A549 (cell line): ENCODE measurements around the gene ROBO3. TPM values are rescaled to one million over a fixed set of nuclear protein-coding genes. Genes with fewer than 3 reads are reported as not detected.

Experiments used
- ATAC-seq, 2 experiments: fragments of 200-7000 bp in 1 of 2; fragments of >200 bp in 1 of 2; cut with Nextera tagmentation in 1 of 2; cut with Tn5 transposase in 1 of 2; 3 replicates each; pipeline versions ENCODE4 v1.8.0 to v1.9.1; 2018 to 2020; ENCODE audit warnings: mild to moderate bottlenecking in 1 of 2, moderate library complexity in 1 of 2
- CTCF ChIA-PET: fragments of 300-600 bp; sonication (Branson Sonifier 250); formaldehyde crosslinking; extraction: SDS; loops from one replicate; lab custom pipeline; 2021; ENCODE audit warnings: antibody characterized with exemption, inconsistent platforms; lab: Yijun Ruan, JAX
- POLR2A ChIA-PET: fragments of 350-600 bp; formaldehyde crosslinking; extraction: SDS; loops from one replicate; lab custom pipeline; 2021; ENCODE audit warnings: antibody characterized with exemption, inconsistent platforms; lab: Yijun Ruan, JAX
- DNase-seq, 2 experiments: peaks; one replicate each; pipeline versions ENCODE4 v3.0.0 to v3.0.0-alpha.2; 2011 to 2016; ENCODE audit warnings: low read depth in 1 of 2, low spot score in 1 of 2
- FAIRE-seq: peaks from 2 replicates; lab custom pipeline; 2011; peaks lifted over from hg19 to GRCh38; lab: Jason Lieb, UNC
- H3K27ac ChIP-seq, 2 experiments: fragments of >200 bp; sonication (Bioruptor Twin); formaldehyde crosslinking; 3 replicates each; pipeline ENCODE4 v1.5.1; 2016 to 2017
- H3K4me1 ChIP-seq: fragments of >200 bp; sonication (Bioruptor Twin); formaldehyde crosslinking; 3 replicates; pipeline ENCODE4 v1.6.1; 2016
- H3K4me2 ChIP-seq: fragments of >200 bp; sonication (Bioruptor Twin); formaldehyde crosslinking; 3 replicates; pipeline ENCODE4 v1.6.1; 2016
- H3K4me3 ChIP-seq: fragments of >200 bp; sonication (Bioruptor Twin); formaldehyde crosslinking; 3 replicates; pipeline ENCODE4 v1.5.1; 2016
- H3K9me3 ChIP-seq: fragments of >200 bp; sonication (Bioruptor Twin); formaldehyde crosslinking; 3 replicates; pipeline ENCODE4 v1.6.1; 2016
- CEBPB ChIP-seq, 2 experiments: fragments of >200 bp in 1 of 2; sonication (Bioruptor Twin) in 1 of 2; formaldehyde crosslinking in 1 of 2; IDR thresholded peaks; 2 replicates each; pipeline ENCODE4 v1.6.1; 2012 to 2016
- CHD4 ChIP-seq: fragments of 200-600 bp; sonication (generic); IDR thresholded peaks from 2 replicates; pipeline ENCODE4 v1.6.1; 2016; ENCODE audit warnings: antibody characterized with exemption, mild to moderate bottlenecking, borderline replicate concordance
- FOSL2 ChIP-seq, 2 experiments: fragments of 450-650 bp in 1 of 2; fragments of >200 bp in 1 of 2; sonication (Bioruptor Twin) in 1 of 2; formaldehyde crosslinking; IDR thresholded peaks; 2 replicates each; pipeline versions ENCODE4 v1.5.0 to v1.6.1; 2016 to 2020; ENCODE audit warnings: mild to moderate bottlenecking in 1 of 2, moderate library complexity in 1 of 2
- KDM5A ChIP-seq: fragments of 200-600 bp; sonication (generic); IDR thresholded peaks from 2 replicates; pipeline ENCODE4 v1.6.1; 2016; ENCODE audit warnings: antibody characterized with exemption, mild to moderate bottlenecking
- MYC ChIP-seq: IDR thresholded peaks from 2 replicates; pipeline ENCODE4 v1.6.1; 2012; ENCODE audit warnings: mild to moderate bottlenecking, inconsistent platforms, low read length, improper control_type of control experiment, borderline replicate concordance
- NR3C1 ChIP-seq: fragments of >200 bp; sonication (Bioruptor Twin); formaldehyde crosslinking; IDR thresholded peaks from 3 replicates; pipeline ENCODE4 v1.6.1; 2017
- POLR2AphosphoS2 ChIP-seq: conservative IDR thresholded peaks from 2 replicates; pipeline ENCODE4 v1.6.1; 2012; ENCODE audit warnings: low read length, improper control_type of control experiment, inconsistent platforms
- RCOR1 ChIP-seq: fragments of 150-350 bp; IDR thresholded peaks from 2 replicates; pipeline ENCODE4 v1.6.1; 2014; ENCODE audit warnings: antibody characterized with exemption, low read length, low read depth
- SREBF2 ChIP-seq: fragments of 450-650 bp; IDR thresholded peaks from 2 replicates; pipeline ENCODE4 v1.6.1; 2014; ENCODE audit warnings: mild to moderate bottlenecking, moderate library complexity
- TFCP2L1 ChIP-seq: fragments of 250-450 bp; sonication (Bioruptor Pico); IDR thresholded peaks from 2 replicates; pipeline ENCODE4 v1.5.0; 2021; ENCODE audit warnings: mild to moderate bottlenecking
- WGBS: methylation state at CpG from one replicate; pipeline ENCODE4 v1.1.6; 2017; ENCODE audit errors: missing lambda C conversion rate; 5-methylcytosine and 5-hydroxymethylcytosine counted together
- polyA plus RNA-seq, 4 experiments: library from polyadenylated mRNA; depleted of rRNA in 3 of 4; stranded (reverse); fragments of >200 nt; fragmentation: RNase III in 1 of 4; extraction: RNeasy Plus Mini Kit Qiagen cat#74134 plus additional on column Dnase treatment in 1 of 4; gene quantifications; 2 replicates in 3 of 4; 3 replicates in 1 of 4; pipeline ENCODE4 v1.2.3, GENCODE V29; 2011 to 2017
- TF ChIP-seq, protein P1 (sequence below): IDR thresholded peaks from 2 replicates; pipeline ENCODE4 v1.6.1; 2012
- TF ChIP-seq, protein P2 (sequence below): fragments of 200-600 bp; sonication (generic); IDR thresholded peaks from 2 replicates; pipeline ENCODE4 v1.6.1; 2016; ENCODE audit warnings: antibody characterized with exemption, mild to moderate bottlenecking, moderate library complexity
- TF ChIP-seq, protein P3 (sequence below): fragments of >200 bp; sonication (Bioruptor Twin); formaldehyde crosslinking; IDR thresholded peaks from 2 replicates; pipeline ENCODE4 v1.6.1; 2016

ROBO3 gene
- polyA plus RNA-seq, 2 of the 4 experiments (the other 2 are of a cell fraction) = 2.1 to 2.8 TPM

DNA sequence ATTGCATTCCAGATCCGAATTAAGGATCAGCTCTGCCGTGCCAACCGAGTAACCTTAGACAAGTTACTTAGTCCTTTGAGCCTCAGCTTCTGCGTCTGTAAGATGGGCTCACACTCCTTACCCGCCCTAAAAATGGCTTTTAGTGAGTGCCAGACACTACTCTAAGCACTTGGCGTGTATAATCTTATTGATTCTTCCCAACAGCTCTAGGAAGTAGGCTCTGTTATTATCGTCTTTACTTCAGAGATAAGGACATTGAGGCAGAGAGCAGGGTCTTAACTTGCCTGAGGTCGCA is 21.7 kb upstream of the ROBO3 start:
- Histone ChIP-seq H3K27ac (no peak overlapping the region), H3K4me1 (no peaks in the 10 kb centered on the region), H3K9me3 (no peaks in the 10 kb centered on the region; the same call in 2 of the 3 replicates), H3K4me2 (no peak overlapping the region), H3K4me3 (no peak overlapping the region)
- FAIRE-seq = no peak
- DNase-seq = no peak
- no peak for ATAC-seq
- TF ChIP-seq NR3C1 = no peak
- TF ChIP-seq, protein P1, sequence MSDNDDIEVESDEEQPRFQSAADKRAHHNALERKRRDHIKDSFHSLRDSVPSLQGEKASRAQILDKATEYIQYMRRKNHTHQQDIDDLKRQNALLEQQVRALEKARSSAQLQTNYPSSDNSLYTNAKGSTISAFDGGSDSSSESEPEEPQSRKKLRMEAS = no peak
- ChIA-PET POLR2A (no interaction called here), CTCF (interaction anchor here (0.6 to 2.9 kb wide), 3 partner anchors 24 to 164 kb away, joined by 3 to 22 read pairs (median 6); partner anchors contain the start of gene ROBO3)
- 19% methylated on average over 8 of the region's 8 CpGs for WGBS

DNA sequence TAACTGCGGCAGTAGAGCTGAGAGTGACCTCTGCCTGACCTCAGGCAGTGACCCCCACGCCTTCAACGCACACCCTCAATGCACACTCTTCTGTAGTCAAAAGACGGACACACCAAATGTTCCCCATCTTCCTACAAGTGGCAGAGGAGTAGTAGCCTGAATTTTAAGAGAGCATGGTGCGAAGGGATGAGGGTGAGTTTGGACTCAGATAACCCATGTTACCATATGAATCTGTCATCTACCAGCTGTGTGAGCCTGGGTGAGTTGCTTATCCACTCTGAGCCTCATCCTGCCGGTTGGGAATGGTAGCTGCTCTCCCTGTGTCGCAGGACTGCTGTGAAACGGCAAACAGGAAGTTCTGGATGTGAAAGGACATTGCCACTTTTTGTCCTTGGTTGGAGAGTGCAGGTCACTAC is 20.6 kb upstream of the ROBO3 start:
- Histone ChIP-seq H3K4me3 (no peak overlapping the region), H3K4me2 (no peak overlapping the region), H3K27ac (no peak overlapping the region), H3K9me3 (no peaks in the 10 kb centered on the region; the same call in 2 of the 3 replicates), H3K4me1 (no peaks in the 10 kb centered on the region)
- FAIRE-seq (no peak), DNase-seq (no peak), ATAC-seq (peak; percentile 15 to 34; a peak in 3 of 6 replicates)
- WGBS = 17% methylated on average over 6 of the region's 8 CpGs
- TF ChIP-seq, protein P1 = no peak
- TF ChIP-seq CHD4 = no peak
- TF ChIP-seq SREBF2 = no peak
- no peak for TF ChIP-seq POLR2AphosphoS2
- TF ChIP-seq TFCP2L1 = no peak
- no peak for TF ChIP-seq MYC
- TF ChIP-seq CEBPB (IDR thresholded peaks at IDR 0.05) = no peak
- TF ChIP-seq KDM5A = no peak
- TF ChIP-seq, protein P2, sequence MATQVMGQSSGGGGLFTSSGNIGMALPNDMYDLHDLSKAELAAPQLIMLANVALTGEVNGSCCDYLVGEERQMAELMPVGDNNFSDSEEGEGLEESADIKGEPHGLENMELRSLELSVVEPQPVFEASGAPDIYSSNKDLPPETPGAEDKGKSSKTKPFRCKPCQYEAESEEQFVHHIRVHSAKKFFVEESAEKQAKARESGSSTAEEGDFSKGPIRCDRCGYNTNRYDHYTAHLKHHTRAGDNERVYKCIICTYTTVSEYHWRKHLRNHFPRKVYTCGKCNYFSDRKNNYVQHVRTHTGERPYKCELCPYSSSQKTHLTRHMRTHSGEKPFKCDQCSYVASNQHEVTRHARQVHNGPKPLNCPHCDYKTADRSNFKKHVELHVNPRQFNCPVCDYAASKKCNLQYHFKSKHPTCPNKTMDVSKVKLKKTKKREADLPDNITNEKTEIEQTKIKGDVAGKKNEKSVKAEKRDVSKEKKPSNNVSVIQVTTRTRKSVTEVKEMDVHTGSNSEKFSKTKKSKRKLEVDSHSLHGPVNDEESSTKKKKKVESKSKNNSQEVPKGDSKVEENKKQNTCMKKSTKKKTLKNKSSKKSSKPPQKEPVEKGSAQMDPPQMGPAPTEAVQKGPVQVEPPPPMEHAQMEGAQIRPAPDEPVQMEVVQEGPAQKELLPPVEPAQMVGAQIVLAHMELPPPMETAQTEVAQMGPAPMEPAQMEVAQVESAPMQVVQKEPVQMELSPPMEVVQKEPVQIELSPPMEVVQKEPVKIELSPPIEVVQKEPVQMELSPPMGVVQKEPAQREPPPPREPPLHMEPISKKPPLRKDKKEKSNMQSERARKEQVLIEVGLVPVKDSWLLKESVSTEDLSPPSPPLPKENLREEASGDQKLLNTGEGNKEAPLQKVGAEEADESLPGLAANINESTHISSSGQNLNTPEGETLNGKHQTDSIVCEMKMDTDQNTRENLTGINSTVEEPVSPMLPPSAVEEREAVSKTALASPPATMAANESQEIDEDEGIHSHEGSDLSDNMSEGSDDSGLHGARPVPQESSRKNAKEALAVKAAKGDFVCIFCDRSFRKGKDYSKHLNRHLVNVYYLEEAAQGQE = no peak
- CTCF ChIA-PET = interaction anchor here (0.7 to 2.9 kb wide), 6 partner anchors 15 to 201 kb away, joined by 3 to 22 read pairs (median 3); partner anchors contain the start of gene ROBO3
- POLR2A ChIA-PET = no interaction called here

DNA sequence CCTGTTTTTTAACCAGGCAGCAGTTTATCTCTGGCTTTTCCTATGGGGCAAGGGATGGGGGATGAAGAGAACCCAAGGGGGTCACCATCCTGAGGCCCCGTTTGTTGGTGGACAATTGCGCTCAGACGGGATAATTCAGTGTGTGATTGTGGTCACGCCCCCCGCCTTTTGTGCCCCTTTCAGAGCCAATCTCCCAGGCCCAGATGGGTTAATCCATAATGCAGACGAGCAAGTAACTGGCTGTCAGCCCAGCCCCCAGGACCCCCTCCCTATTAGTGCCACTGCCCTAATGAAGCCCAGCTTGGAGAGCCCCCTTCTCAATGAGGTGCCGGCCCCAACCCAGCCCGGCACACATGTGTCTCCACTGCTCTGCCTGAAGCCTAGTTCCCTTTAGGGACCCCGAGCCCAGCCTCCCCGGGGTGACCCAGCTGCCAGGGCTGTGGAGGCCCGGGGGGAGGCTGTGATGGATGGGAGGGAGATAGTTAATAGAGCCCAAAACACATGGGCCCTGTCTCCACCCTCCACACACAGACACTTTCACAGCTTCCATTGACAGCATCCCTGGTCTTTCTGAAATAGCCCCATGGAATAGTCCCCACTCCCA is 19.1 kb upstream of the ROBO3 start:
- no peak overlapping the region for H3K27ac ChIP-seq
- no peak overlapping the region for H3K4me3 ChIP-seq
- no peaks in the 10 kb centered on the region for H3K9me3 ChIP-seq
- ChIA-PET POLR2A (no interaction called here), CTCF (interaction anchor here (0.7 to 1.7 kb wide), 5 partner anchors 8 to 177 kb away, joined by 3 to 10 read pairs (median 6); no protein-coding TSS in a partner anchor)
- 71% methylated on average over 4 of the region's 11 CpGs for WGBS
- DNase-seq (no peak), FAIRE-seq (no peak), ATAC-seq (no peak)
- H3K4me1 ChIP-seq = no peaks in the 10 kb centered on the region
- H3K4me2 ChIP-seq = no peak overlapping the region
- no peak for TF ChIP-seq RCOR1
- no peak for TF ChIP-seq CHD4
- TF ChIP-seq FOSL2 (IDR thresholded peaks at IDR 0.05) = no peak
- no peak for TF ChIP-seq FOSL2 (CRISPR knock-in tag; IDR thresholded peaks at IDR 0.05)
- TF ChIP-seq, protein P3, sequence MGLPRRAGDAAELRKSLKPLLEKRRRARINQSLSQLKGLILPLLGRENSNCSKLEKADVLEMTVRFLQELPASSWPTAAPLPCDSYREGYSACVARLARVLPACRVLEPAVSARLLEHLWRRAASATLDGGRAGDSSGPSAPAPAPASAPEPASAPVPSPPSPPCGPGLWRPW = no peak
- TF ChIP-seq, protein P1 = no peak
